ENCODE data around the gene SREK1. TPM values are rescaled to one million over a fixed set of nuclear protein-coding genes. Genes with fewer than 3 reads are reported as not detected.

The SREK1 gene
- total and polyA plus RNA-seq, 2 of the 8 experiments (the other 6 are each of a cell fraction or from before 2014, with no cell fraction given): 10.6 to 40.4 TPM

DNA sequence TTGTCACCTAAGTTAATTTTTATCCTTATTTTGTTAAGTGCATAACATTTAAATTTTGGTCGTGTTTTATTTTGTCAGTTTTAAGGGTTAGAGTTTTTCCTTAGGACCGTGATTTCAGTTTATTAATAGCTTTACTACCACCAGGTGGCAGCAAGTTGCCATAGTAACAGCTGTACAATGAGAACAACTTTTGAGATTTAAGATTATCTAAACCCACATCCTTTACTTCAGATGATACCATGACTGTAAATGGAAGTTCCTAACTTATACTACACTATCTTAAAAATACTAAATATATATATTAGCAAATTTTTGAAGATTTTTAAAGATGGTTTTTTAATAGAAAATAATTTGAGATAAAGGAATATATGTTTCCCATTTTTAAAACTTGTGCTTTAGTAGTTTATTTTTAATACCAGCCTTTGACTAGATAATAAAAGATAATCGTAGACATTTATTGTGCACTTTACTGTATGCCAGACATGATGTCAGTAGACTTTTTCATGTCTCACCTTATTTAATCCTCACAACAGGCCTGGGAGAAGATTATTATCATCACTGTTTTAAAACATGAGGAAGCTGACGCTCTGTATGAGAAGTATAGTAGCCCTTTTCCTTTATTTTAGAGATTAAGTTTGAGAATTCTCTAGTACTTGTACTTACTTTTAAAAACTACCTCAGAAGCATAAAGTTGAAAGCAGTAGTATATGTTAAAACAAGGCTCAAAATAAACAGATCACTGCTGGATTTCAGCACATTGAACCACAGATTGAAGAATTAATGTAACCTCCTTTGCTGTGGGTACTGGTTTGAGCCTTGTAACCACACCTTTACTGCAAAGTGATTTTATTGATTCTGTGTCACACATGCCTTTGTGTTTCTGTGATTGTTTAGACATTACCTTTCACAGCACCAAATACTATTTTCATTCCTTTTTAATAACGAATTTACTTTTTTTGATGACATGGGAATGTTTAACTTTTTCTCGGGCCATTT is 27.5 kb downstream of the SREK1 start:
- Histone ChIP-seq H2BK5ac (ENCODE audit: low read depth, low read length) (no peak overlapping the region), H3K4me1 (replicated peaks in 1 of 4; ENCODE audit: control insufficient read depth in 3 of 4, insufficient read depth in 4 of 4, low read length in 3 of 4) (no peaks in the 10 kb centered on the region), H2BK20ac (ENCODE audit: low read length) (no peak overlapping the region), H3K56ac (replicated peaks; ENCODE audit: insufficient read length, low read depth, low read length) (no peak overlapping the region), H3K23ac (ENCODE audit: insufficient read length) (no peak overlapping the region), H3K14ac (ENCODE audit: insufficient read length) (no peak overlapping the region), H4K20me1 (replicated peaks in 1 of 2; ENCODE audit: control insufficient read depth in 1 of 2, insufficient read depth in 2 of 2, low read length in 2 of 2) (no peaks in the 10 kb centered on the region), H3K79me2 (ENCODE audit: control insufficient read depth in 1 of 2, insufficient read depth in 2 of 2, low read length in 2 of 2) (no peaks in the 10 kb centered on the region), H2AFZ (ENCODE audit: low read length) (no peak overlapping the region), H3K4me3 (ENCODE audit: extremely low read depth in 1 of 4, insufficient read depth in 2 of 4, low read depth in 3 of 4, low read length in 4 of 4) (no peak overlapping the region), H3K4me2 (ENCODE audit: insufficient read depth in 1 of 2, low read depth in 2 of 2, low read length in 2 of 2) (no peak overlapping the region), H3K27me3 (replicated peaks in 1 of 4; ENCODE audit: control insufficient read depth in 3 of 4, extremely low read depth in 1 of 4, insufficient read depth in 3 of 4, low read length in 3 of 4) (no peaks in the 10 kb centered on the region), H3K9me3 (ENCODE audit: insufficient read depth in 2 of 2, low read depth in 1 of 2, low read length in 1 of 2) (no peaks in the 10 kb centered on the region), H3K36me3 (ENCODE audit: control insufficient read depth in 2 of 4, insufficient read depth in 4 of 4, low read length in 3 of 4) (peaks cover 0 to 58% (median 7%) of the 10 kb centered on the region in 4 experiments; a peak in 5 of 8 replicates), H3K4ac (replicated peaks; ENCODE audit: insufficient read length, low read depth, low read length) (no peak overlapping the region), H4K8ac (ENCODE audit: extremely low read depth, insufficient read depth, low read length) (no peak overlapping the region), H4K91ac (replicated peaks; ENCODE audit: insufficient read length, low read length) (no peak overlapping the region), H2BK120ac (replicated peaks; ENCODE audit: low read depth, low read length) (no peak overlapping the region), H2BK15ac (ENCODE audit: low read length) (no peak overlapping the region), H3K23me2 (ENCODE audit: low read depth, low read length) (no peaks in the 10 kb centered on the region), H3K9ac (replicated peaks in 1 of 4; ENCODE audit: extremely low read depth in 1 of 4, low read depth in 3 of 4, low read length in 3 of 4) (no peak overlapping the region), H4K5ac (ENCODE audit: insufficient read length, low read depth, low read length) (no peak overlapping the region), H3K18ac (ENCODE audit: extremely low read depth, low read length) (no peak overlapping the region), H2AK5ac (ENCODE audit: low read depth, low read length) (no peak overlapping the region), H2BK12ac (ENCODE audit: low read depth, low read length) (no peak overlapping the region), H3K27ac (ENCODE audit: low read depth, low read length) (no peak overlapping the region), H3K79me1 (ENCODE audit: low read depth, low read length) (no peaks in the 10 kb centered on the region)
- 89% methylated on average over 6 of the region's 6 CpGs; no CpG with 5 or more reads in 1 of the 2 experiments for WGBS, 2 experiments (ENCODE audit: extremely low coverage in 1 of 2, insufficient coverage in 1 of 2, insufficient read length in 1 of 2, insufficient replicate concordance in 2 of 2, low coverage in 1 of 2, low lambda C conversion rate in 2 of 2, missing lambda C conversion rate in 1 of 2)
- no peak for DNase-seq (ENCODE audit: low read depth in 1 of 2, low spot score in 2 of 2)
- ChIA-PET POLR2A (ENCODE audit: partially characterized antibody) (no interaction called here), CTCF (ENCODE audit: partially characterized antibody) (interaction anchor here (0.6 to 2.5 kb wide), 12 partner anchors 7 to 647 kb away, joined by 3 to 16 read pairs (median 3); no protein-coding TSS in a partner anchor)
- FAIRE-seq: no peak
- TF ChIP-seq, protein P1, sequence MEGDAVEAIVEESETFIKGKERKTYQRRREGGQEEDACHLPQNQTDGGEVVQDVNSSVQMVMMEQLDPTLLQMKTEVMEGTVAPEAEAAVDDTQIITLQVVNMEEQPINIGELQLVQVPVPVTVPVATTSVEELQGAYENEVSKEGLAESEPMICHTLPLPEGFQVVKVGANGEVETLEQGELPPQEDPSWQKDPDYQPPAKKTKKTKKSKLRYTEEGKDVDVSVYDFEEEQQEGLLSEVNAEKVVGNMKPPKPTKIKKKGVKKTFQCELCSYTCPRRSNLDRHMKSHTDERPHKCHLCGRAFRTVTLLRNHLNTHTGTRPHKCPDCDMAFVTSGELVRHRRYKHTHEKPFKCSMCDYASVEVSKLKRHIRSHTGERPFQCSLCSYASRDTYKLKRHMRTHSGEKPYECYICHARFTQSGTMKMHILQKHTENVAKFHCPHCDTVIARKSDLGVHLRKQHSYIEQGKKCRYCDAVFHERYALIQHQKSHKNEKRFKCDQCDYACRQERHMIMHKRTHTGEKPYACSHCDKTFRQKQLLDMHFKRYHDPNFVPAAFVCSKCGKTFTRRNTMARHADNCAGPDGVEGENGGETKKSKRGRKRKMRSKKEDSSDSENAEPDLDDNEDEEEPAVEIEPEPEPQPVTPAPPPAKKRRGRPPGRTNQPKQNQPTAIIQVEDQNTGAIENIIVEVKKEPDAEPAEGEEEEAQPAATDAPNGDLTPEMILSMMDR (IDR thresholded peaks at IDR 0.05; ENCODE audit: control extremely low read depth in 1 of 3, insufficient read depth in 1 of 3, low read depth in 1 of 3, low read length in 3 of 3): peak in 2 of 3 experiments; percentile 29 to 41; a peak in 2 of 4 replicates
- TF ChIP-seq RAD21 (IDR thresholded peaks at IDR 0.05 in 1 of 2, conservative IDR thresholded peaks at IDR 0.05 in 1 of 2; ENCODE audit: low read depth in 2 of 2, low read length in 2 of 2): peak; percentile 49 to 59
- no peak for TF ChIP-seq SRF (IDR thresholded peaks at IDR 0.05; ENCODE audit: low read depth, low read length)
- TF ChIP-seq SP4 (IDR thresholded peaks at IDR 0.05; ENCODE audit: low read length): no peak
